Smooth muscle cell (in vitro differentiated cells): ENCODE measurements around the gene ITIH5. TPM values are rescaled to one million over a fixed set of nuclear protein-coding genes. Genes with fewer than 3 reads are reported as not detected.

Experiments
- DNase-seq: peaks from one replicate; lab custom pipeline; 2025; ENCODE audit not compliant: unreplicated experiment; lab: John Stamatoyannopoulos, UW
- H2AFZ ChIP-seq: fragments of 200-600 bp; sonication (generic); 2 replicates; pipeline ENCODE4 v1.6.0; 2016; ENCODE audit warnings: antibody characterized with exemption, low read depth, mild to moderate bottlenecking
- H3F3A ChIP-seq: fragments of 200-600 bp; sonication (generic); 2 replicates; pipeline ENCODE4 v1.6.0; 2017; ENCODE audit warnings: antibody characterized with exemption, low read depth
- H3K27ac ChIP-seq: fragments of 200-600 bp; sonication (generic); 2 replicates; pipeline ENCODE4 v1.5.1; 2016; ENCODE audit warnings: low read depth, mild to moderate bottlenecking
- H3K27me3 ChIP-seq: fragments of 200-600 bp; sonication (generic); 2 replicates; pipeline ENCODE4 v1.6.1; 2016; ENCODE audit warnings: low read depth, mild to moderate bottlenecking
- H3K36me3 ChIP-seq: fragments of 200-600 bp; sonication (generic); 2 replicates; pipeline ENCODE4 v1.5.1; 2016; ENCODE audit warnings: low read depth
- H3K4me1 ChIP-seq: fragments of 200-600 bp; sonication (generic); 2 replicates; pipeline ENCODE4 v1.5.1; 2016; ENCODE audit warnings: low read depth
- H3K4me2 ChIP-seq: fragments of 200-600 bp; sonication (generic); 2 replicates; pipeline ENCODE4 v1.6.0; 2016; ENCODE audit warnings: mild to moderate bottlenecking
- H3K4me3 ChIP-seq: fragments of 200-600 bp; sonication (generic); 2 replicates; pipeline ENCODE4 v1.5.1; 2016; ENCODE audit warnings: mild to moderate bottlenecking
- H3K79me2 ChIP-seq: fragments of 200-600 bp; sonication (generic); 2 replicates; pipeline ENCODE4 v1.6.0; 2016; ENCODE audit warnings: low read depth, mild to moderate bottlenecking
- H3K9ac ChIP-seq: fragments of 200-600 bp; sonication (generic); 2 replicates; pipeline ENCODE4 v1.6.0; 2016; ENCODE audit warnings: low read depth
- H3K9me3 ChIP-seq: fragments of 200-600 bp; sonication (generic); replicated peaks from 2 replicates; pipeline ENCODE4 v1.5.1; 2016; ENCODE audit warnings: low read depth
- H4K20me1 ChIP-seq: fragments of 200-600 bp; sonication (generic); 2 replicates; pipeline ENCODE4 v1.6.0; 2016; ENCODE audit warnings: low read depth
- CTCF ChIP-seq: fragments of 200-600 bp; sonication (generic); IDR thresholded peaks from 2 replicates; pipeline ENCODE4 v1.5.1; 2017; ENCODE audit warnings: borderline replicate concordance, mild to moderate bottlenecking, antibody characterized with exemption; ENCODE audit not compliant: insufficient read depth, poor library complexity, severe bottlenecking
- WGBS: methylation state at CpG from one replicate; pipeline ENCODE4 v1.1.7; 2016; ENCODE audit warnings: low lambda C conversion rate; 5-methylcytosine and 5-hydroxymethylcytosine counted together
- polyA plus RNA-seq: library from polyadenylated mRNA; unstranded; fragments of >200 nt; fragmentation: Nextera tagmentation; extraction: Ambion mirVana; gene quantifications from 2 replicates; pipeline ENCODE4 v1.2.1, GENCODE V29; 2016
- total RNA-seq: library from RNA; depleted of rRNA; stranded (reverse); fragments of >200 nt; gene quantifications from 2 replicates; pipeline ENCODE4 v1.2.3, GENCODE V29; 2014

Gene ITIH5
- total and polyA plus RNA-seq, 2 experiments from 2014 or later = 9.1 to 12.6 TPM

GRCh38 chr10:7622969-7623368, 43.8 kb downstream of the ITIH5 start:
- 48% methylated on average over 6 of the region's 6 CpGs for WGBS
- Histone ChIP-seq H3K36me3 (no peaks in the 10 kb centered on the region), H3K4me3 (no peak overlapping the region), H3K79me2 (no peaks in the 10 kb centered on the region), H3K9me3 (no peaks in the 10 kb centered on the region), H3K4me1 (no peaks in the 10 kb centered on the region), H3K27ac (no peak overlapping the region), H4K20me1 (no peaks in the 10 kb centered on the region), H3F3A (no peaks in the 10 kb centered on the region), H3K4me2 (no peak overlapping the region), H3K9ac (no peak overlapping the region), H2AFZ (no peak overlapping the region), H3K27me3 (no peaks in the 10 kb centered on the region)
- DNase-seq = no peak
- TF ChIP-seq CTCF = peak; percentile 15

- no peak overlapping the region for H3K4me2 ChIP-seq
- no peaks in the 10 kb centered on the region for H3K27me3 ChIP-seq
- H4K20me1 ChIP-seq = no peaks in the 10 kb centered on the region
- WGBS = 58% methylated on average over 2 of the region's 2 CpGs
- no peak for TF ChIP-seq CTCF
- no peaks in the 10 kb centered on the region for H3K36me3 ChIP-seq
- H3K27ac ChIP-seq = no peak overlapping the region
- no peak overlapping the region for H3K9ac ChIP-seq
- H3K4me3 ChIP-seq = no peak overlapping the region
- H3K79me2 ChIP-seq = no peaks in the 10 kb centered on the region
- DNase-seq = no peak
- H3K4me1 ChIP-seq = no peaks in the 10 kb centered on the region
- no peak overlapping the region for H2AFZ ChIP-seq
- no peaks in the 10 kb centered on the region for H3K9me3 ChIP-seq
- H3F3A ChIP-seq = no peaks in the 10 kb centered on the region
Observed at GRCh38 chr10:7618461-7618860, 48.3 kb downstream of the ITIH5 start.

GRCh38 chr10:7611909-7612308, 54.9 kb downstream of the ITIH5 start:
- H3K4me1 ChIP-seq = no peaks in the 10 kb centered on the region

More at GRCh38 chr10:7611909-7612308, 54.9 kb downstream of the ITIH5 start:
- no peaks in the 10 kb centered on the region for H3K9me3 ChIP-seq
- H3K4me2 ChIP-seq = no peak overlapping the region
- H4K20me1 ChIP-seq = no peaks in the 10 kb centered on the region
- no peaks in the 10 kb centered on the region for H3K27me3 ChIP-seq
- peaks cover 5% of the 10 kb centered on the region for H3F3A ChIP-seq
- no peak overlapping the region for H2AFZ ChIP-seq
- no peaks in the 10 kb centered on the region for H3K79me2 ChIP-seq
- no peak for TF ChIP-seq CTCF
- H3K9ac ChIP-seq = no peak overlapping the region
- 99% methylated on average over 3 of the region's 3 CpGs for WGBS
- no peaks in the 10 kb centered on the region for H3K36me3 ChIP-seq
- no peak overlapping the region for H3K27ac ChIP-seq
- DNase-seq = no peak
- no peak overlapping the region for H3K4me3 ChIP-seq
